HG03378 (cell line): Measurements from ENCODE around the gene ZSWIM2.
"Not testable (repeated sequence)": the region's sequence is repeated elsewhere in the genome, so short reads cannot be mapped to it uniquely, and the experiment has no call there.

Experiments
- ATAC-seq: cut with Tn5 transposase; IDR thresholded peaks from one replicate; pipeline ENCODE4 v1.9.1; 2021; ENCODE audit warnings: mild to moderate bottlenecking, moderate library complexity; ENCODE audit not compliant: unreplicated experiment

The ZSWIM2 gene

GRCh38 chr2:186842373-186842772 lies 6.6 kb downstream of the ZSWIM2 start:
- no peak for ATAC-seq

- ATAC-seq = no peak
Measured at GRCh38 chr2:186841940-186842339, 7.0 kb downstream of the ZSWIM2 start.

DNA sequence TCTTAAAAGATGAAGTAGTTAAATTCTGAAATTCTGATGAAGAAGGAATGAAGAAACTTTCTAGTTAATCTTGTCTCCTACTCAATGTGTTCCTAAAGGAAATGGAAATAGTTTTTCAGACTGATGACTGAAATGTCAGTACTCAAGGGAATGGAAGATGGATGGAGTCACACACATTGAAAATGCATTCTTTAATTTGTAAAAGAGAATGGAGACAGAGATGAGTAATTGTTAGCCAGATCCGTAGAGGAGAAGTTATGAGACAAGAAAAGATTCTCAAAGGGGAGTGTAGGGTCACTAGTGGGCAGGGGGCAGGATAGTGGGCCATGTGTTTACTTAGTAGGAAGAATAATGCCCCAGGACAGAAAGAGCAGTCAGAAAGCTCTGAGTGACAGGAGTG lies 13.3 kb downstream of the ZSWIM2 start:
- ATAC-seq = no peak

- ATAC-seq = no peak
Measured at GRCh38 chr2:186827862-186828492, 21.0 kb downstream of the ZSWIM2 start.

- no peak for ATAC-seq
Measured at GRCh38 chr2:186827411-186827810, 21.6 kb downstream of the ZSWIM2 start.

- ATAC-seq = no peak
Measured at GRCh38 chr2:186822323-186822722, 26.6 kb downstream of the ZSWIM2 start.

GRCh38 chr2:186820303-186820702 lies 28.7 kb downstream of the ZSWIM2 start:
- ATAC-seq = no peak

DNA sequence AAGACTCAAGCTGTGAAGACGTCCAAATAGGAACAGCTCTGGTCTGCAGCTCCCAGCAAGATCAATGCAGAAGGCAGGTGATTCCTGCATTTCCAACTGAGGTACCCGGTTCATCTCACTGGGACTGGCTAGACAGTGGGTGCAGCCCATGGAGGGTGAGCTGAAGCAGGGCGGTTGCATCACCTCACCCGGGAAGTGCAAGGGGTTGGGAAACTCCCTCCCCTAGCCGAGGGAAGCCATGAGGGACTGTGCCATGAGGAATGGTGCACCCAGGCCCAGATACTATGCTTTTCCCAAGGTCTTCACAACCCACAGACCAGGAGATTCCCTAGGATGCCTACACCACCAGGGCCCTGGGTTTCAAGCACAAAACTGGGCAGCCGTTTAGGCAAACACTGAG lies 37.2 kb downstream of the ZSWIM2 start:
- ATAC-seq = not testable (repeated sequence)

DNA sequence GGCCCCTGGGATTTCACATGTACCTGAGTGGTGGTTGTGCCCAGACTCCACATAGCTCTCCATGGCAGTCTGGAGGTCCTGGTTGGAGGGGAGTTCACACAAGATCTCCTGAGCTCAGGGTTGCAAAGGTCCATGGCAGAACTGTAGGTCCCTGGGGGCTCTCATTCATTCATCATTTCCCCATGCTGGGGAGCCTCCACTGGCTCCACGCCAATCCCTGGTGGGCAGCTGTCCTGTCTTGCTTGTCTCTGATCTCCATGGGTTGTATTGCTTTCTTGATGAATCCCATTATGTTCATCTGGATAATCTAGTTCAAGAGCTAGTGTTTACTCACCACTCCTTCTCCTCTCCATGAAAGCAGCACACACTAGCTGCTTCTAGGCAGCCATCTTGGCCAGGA lies 42.4 kb downstream of the ZSWIM2 start:
- ATAC-seq = no peak

GRCh38 chr2:186798604-186799003 lies 50.4 kb downstream of the ZSWIM2 start:
- not testable (repeated sequence) for ATAC-seq

GRCh38 chr2:186784930-186785329 lies 64.0 kb downstream of the ZSWIM2 start:
- ATAC-seq = no peak

DNA sequence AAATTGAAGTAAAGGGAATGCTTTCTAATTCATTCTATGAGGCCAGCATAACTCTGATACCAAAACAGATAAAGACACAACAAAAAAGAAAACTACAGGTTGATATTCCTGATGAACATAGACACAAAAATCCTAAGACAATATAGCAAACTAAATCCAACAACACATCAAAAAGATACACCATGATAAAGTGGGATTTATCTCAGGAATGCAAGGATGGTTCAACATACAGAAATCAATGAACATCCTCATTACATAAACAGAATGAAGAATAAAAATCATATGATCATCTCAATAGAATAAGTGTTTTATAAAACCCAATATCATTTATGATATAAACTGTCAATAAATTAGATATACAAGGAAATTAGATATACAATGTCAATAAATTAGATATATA lies 65.7 kb downstream of the ZSWIM2 start:
- no peak for ATAC-seq

GRCh38 chr2:186780701-186781316 lies 68.2 kb downstream of the ZSWIM2 start:
- no peak for ATAC-seq
